Activated CD8-positive, alpha-beta T cell treated with anti-CD3 and anti-CD28 coated beads, Interleukin-2, amount 10 ng/mL, durations not matched to agents 7 days and 5 days (primary cell): ENCODE results near the gene GUCY1A2. TPM values are rescaled to one million over a fixed set of nuclear protein-coding genes. Genes with fewer than 3 reads are reported as not detected.

Experiments used
- ATAC-seq: fragments of 150-1000 bp; cut with Tn5 transposase; one replicate; pipeline ENCODE4 v1.10.0; 2021; ENCODE audit warnings: moderate library complexity
- CTCF ChIA-PET: fragments of 350-600 bp; sonication (Branson Sonifier 250); formaldehyde crosslinking; loops from one replicate; lab custom pipeline; 2021; ENCODE audit warnings: antibody characterized with exemption; lab: Charles Lee
- POLR2A ChIA-PET: fragments of 350-600 bp; sonication (Branson Sonifier 250); formaldehyde crosslinking; loops from one replicate; lab custom pipeline; 2021; ENCODE audit warnings: antibody characterized with exemption; lab: Charles Lee
- DNase-seq: peaks from one replicate; pipeline ENCODE4 v3.0.0-alpha.2; 2020
- H3K27ac Mint-ChIP-seq: one replicate; pipeline ENCODE4 v1.8.0; 2021; ENCODE audit warnings: mild to moderate bottlenecking, mixed read lengths
- H3K27me3 Mint-ChIP-seq: one replicate; pipeline ENCODE4 v1.8.0; 2021; ENCODE audit warnings: low read depth, mixed read lengths
- H3K36me3 Mint-ChIP-seq: one replicate; pipeline ENCODE4 v1.8.0; 2021; ENCODE audit warnings: low read depth, mixed read lengths
- H3K4me1 Mint-ChIP-seq: one replicate; pipeline ENCODE4 v1.8.0; 2021; ENCODE audit warnings: low read depth, mixed read lengths
- H3K4me3 Mint-ChIP-seq: one replicate; pipeline ENCODE4 v1.8.0; 2021; ENCODE audit warnings: mild to moderate bottlenecking, mixed read lengths
- H3K9me3 Mint-ChIP-seq: one replicate; pipeline ENCODE4 v1.8.0; 2022; ENCODE audit warnings: mixed read lengths; ENCODE audit not compliant: insufficient read depth
- total RNA-seq, 2 experiments: library from RNA; stranded (reverse); gene quantifications; one replicate each; pipeline ENCODE4 v1.2.3, GENCODE V29; 2021

The GUCY1A2 gene
- total RNA-seq, 2 experiments from 2014 or later, result not detected

DNA sequence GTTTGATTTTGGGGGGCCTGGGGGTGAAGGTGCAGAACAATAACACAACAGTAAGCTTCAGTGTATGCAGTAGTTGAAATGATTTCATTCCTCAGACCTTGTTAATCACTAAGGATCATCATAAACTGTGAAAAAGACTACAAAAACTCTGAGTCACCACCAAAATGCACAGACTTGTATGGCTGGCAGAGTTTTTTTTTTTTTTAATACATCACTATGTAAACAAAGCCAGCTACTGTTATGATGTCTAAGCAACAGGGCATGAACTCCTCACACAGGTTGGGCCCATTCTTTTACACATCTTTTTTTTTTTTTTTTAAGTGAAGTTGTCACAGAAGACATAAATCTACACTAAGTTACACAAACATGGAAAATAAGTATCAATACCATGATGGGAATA lies 311.9 kb downstream of the GUCY1A2 start:
- Mint-ChIP-seq H3K4me3 (no peak overlapping the region), H3K36me3 (no peaks in the 10 kb centered on the region)
- POLR2A ChIA-PET, result no interaction called here

DNA sequence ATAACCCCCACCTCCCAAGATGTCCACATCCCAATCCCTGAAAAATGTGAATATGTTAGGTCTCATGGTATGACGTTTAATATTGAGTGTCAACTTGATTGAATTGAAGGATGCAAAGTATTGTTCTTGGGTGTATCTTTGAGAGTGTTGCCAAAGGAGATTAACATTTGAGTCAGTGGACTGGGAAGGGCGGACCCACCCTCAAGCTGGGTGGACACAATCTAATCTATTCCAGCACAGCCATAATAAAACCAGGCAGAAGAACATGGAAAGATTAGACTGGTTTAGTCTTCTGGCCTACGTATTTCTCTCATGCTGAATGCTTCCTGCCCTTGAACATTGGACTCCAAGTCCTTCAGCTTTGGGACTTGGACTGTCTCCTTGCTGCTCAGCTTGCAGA lies 315.5 kb downstream of the GUCY1A2 start:
- no peaks in the 10 kb centered on the region for H3K4me1 Mint-ChIP-seq
- no peaks in the 10 kb centered on the region for H3K36me3 Mint-ChIP-seq
- CTCF ChIA-PET, result no interaction called here
- POLR2A ChIA-PET, result no interaction called here
- H3K4me3 Mint-ChIP-seq, result no peak overlapping the region
- H3K27me3 Mint-ChIP-seq, result no peaks in the 10 kb centered on the region
- H3K27ac Mint-ChIP-seq, result no peak overlapping the region
- no peak for DNase-seq
- no peak for ATAC-seq
- H3K9me3 Mint-ChIP-seq, result no peaks in the 10 kb centered on the region

More for the DNA sequence above, 311.9 kb downstream of the GUCY1A2 start:
- Mint-ChIP-seq H3K4me1 (no peaks in the 10 kb centered on the region), H3K27me3 (no peaks in the 10 kb centered on the region), H3K27ac (no peak overlapping the region), H3K9me3 (no peaks in the 10 kb centered on the region)
- CTCF ChIA-PET, result no interaction called here
- DNase-seq, result no peak
- no peak for ATAC-seq

DNA sequence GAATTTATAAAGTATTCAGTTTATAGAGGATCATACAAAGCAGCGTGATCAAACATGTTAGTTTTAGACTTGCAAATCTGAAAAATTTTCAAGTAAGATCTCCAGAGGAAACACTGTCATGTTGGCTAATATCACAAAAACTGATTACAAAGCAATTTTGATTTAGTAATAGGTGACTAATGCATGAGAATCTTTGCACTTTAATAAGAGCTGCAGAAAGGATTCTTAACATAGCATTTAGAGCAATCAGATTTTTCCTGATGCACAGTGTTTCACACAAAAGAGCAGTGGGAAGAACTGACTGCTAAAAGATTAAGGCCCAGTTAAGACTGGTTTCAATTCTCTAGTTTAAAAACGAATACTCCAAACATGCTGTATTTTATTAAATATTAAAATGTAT lies 321.2 kb downstream of the GUCY1A2 start:
- Mint-ChIP-seq H3K36me3 (no peaks in the 10 kb centered on the region), H3K4me3 (no peak overlapping the region), H3K4me1 (no peaks in the 10 kb centered on the region), H3K9me3 (no peaks in the 10 kb centered on the region), H3K27ac (no peak overlapping the region), H3K27me3 (no peaks in the 10 kb centered on the region)
- CTCF ChIA-PET, result no interaction called here
- no peak for ATAC-seq
- POLR2A ChIA-PET, result no interaction called here
- DNase-seq, result no peak

DNA sequence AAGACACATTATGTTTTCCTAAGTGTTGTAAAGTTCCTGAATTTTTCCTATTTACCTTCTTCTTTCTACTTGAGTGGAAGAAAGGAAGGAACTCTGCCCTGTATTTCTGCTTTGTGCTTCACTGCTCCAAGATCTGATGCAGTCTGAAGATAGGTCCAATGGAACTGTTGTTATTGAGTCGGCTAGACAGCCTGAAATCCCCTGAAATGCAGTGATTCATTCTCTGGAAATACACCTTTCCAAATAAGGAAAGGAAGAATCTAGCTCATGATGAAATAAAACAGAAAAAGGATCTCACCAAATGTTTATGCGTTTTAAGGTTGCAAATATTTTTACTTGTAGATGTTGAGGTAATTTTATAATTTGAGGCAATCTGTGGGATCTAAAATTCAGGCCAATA lies 322.8 kb downstream of the GUCY1A2 start:
- no peaks in the 10 kb centered on the region for H3K27me3 Mint-ChIP-seq
- H3K4me1 Mint-ChIP-seq, result no peaks in the 10 kb centered on the region
- ChIA-PET CTCF (no interaction called here), POLR2A (no interaction called here)
- no peak for ATAC-seq
- no peak overlapping the region for H3K27ac Mint-ChIP-seq
- H3K9me3 Mint-ChIP-seq, result no peaks in the 10 kb centered on the region
- DNase-seq, result no peak
- no peaks in the 10 kb centered on the region for H3K36me3 Mint-ChIP-seq
- H3K4me3 Mint-ChIP-seq, result no peak overlapping the region

DNA sequence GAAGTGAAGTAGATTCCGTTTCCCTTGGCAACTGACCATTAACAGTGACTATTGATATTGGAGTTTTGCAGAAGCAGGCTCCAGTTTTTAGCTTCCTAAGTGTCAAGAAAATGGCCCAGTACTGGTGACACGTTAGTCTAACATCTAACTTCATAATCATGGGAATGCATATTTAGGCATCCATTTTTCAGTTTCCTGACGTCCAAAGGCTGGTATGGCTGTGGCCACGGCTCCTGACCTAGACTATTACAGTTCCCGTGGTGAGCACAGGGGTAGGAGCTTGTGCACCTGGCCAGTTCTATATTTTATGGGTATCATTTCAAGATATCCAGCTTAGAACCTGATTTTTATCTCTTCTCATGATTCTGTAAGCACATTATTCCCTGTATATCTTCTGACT lies 323.8 kb downstream of the GUCY1A2 start:
- Mint-ChIP-seq H3K4me1 (no peaks in the 10 kb centered on the region), H3K9me3 (no peaks in the 10 kb centered on the region), H3K36me3 (no peaks in the 10 kb centered on the region), H3K4me3 (no peak overlapping the region), H3K27ac (no peak overlapping the region), H3K27me3 (no peaks in the 10 kb centered on the region)
- ATAC-seq, result no peak
- ChIA-PET CTCF (no interaction called here), POLR2A (no interaction called here)
- no peak for DNase-seq

DNA sequence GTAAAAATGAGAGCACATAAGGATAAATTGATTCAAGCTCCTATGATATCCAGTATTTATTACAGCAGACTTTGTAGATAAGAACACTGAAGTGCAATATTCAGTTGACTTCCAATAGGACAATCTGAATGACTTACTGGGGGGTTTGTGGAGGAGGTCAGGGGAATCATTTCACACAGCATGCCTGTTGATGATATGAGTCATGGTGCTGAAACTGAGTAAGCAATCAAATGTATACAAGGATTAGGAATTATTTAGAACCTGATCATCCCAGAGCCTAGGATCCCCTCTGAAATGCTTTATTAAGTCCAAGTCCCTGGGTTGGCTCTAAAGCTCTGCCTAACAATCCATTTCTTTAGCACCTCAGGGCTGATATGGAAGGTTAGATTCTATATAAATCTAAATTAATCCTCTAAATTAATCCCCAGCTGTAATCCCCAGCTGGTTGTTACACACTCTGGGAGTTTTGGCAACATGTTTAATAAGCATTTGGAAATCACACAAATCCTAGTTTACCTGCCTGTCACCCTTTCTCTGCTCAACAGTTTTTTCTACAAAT lies 326.4 kb downstream of the GUCY1A2 start:
- H3K27ac Mint-ChIP-seq, result no peak overlapping the region
- H3K4me3 Mint-ChIP-seq, result no peak overlapping the region
- ATAC-seq, result no peak
- no peaks in the 10 kb centered on the region for H3K36me3 Mint-ChIP-seq
- H3K9me3 Mint-ChIP-seq, result peaks cover 7% of the 10 kb centered on the region
- ChIA-PET CTCF (no interaction called here), POLR2A (no interaction called here)
- DNase-seq, result no peak
- no peaks in the 10 kb centered on the region for H3K27me3 Mint-ChIP-seq
- H3K4me1 Mint-ChIP-seq, result no peaks in the 10 kb centered on the region

DNA sequence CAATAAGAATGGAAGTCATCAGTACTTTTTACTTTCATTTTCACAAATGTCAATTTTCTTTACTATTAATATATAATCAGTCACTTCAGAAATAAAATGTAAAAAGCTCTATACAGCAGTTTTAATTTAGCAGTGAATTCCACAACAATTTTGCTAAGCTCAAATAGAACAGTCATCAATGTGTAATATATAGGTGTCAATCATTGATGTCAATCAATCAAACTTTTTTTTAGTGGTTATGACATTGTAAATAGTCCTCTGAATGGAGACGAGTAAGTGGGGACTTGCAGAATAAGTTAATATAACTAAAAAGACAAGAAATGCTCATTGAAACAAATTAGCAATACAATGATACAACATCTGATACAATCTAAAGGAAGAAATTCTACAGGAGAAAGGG lies 327.4 kb downstream of the GUCY1A2 start:
- Mint-ChIP-seq H3K9me3 (peaks cover 7% of the 10 kb centered on the region), H3K36me3 (no peaks in the 10 kb centered on the region), H3K4me3 (no peak overlapping the region), H3K27me3 (no peaks in the 10 kb centered on the region), H3K4me1 (no peaks in the 10 kb centered on the region), H3K27ac (no peak overlapping the region)
- POLR2A ChIA-PET, result no interaction called here
- DNase-seq, result no peak
- ATAC-seq, result no peak
- CTCF ChIA-PET, result no interaction called here

DNA sequence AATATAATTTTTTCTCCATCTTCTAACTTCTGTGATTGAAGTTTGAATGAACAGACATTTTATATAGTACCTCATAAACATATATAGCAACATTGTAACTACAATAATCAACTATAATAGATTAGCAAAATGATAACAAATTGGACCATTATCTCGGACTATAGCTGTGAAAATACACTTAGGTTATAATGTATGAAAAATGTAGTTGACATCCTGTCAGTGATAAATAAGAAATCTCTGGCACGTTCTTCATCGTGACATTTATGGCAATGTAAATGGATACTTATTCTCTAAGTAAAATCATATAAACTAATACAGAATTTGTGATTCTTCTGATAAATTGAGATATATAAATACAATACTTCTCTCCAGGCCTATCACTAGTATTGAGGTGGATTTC lies 333.3 kb downstream of the GUCY1A2 start:
- ATAC-seq, result no peak

GRCh38 chr11:106683435-106683834 lies 334.8 kb downstream of the GUCY1A2 start:
- POLR2A ChIA-PET, result no interaction called here
- Mint-ChIP-seq H3K4me1 (no peaks in the 10 kb centered on the region), H3K27ac (no peak overlapping the region), H3K9me3 (peaks cover 4% of the 10 kb centered on the region), H3K36me3 (no peaks in the 10 kb centered on the region), H3K27me3 (no peaks in the 10 kb centered on the region), H3K4me3 (no peak overlapping the region)
- DNase-seq (no peak), ATAC-seq (no peak)
- CTCF ChIA-PET, result no interaction called here

More for the DNA sequence above, 333.3 kb downstream of the GUCY1A2 start:
- peaks cover 7% of the 10 kb centered on the region for H3K9me3 Mint-ChIP-seq
- ChIA-PET CTCF (no interaction called here), POLR2A (no interaction called here)
- H3K4me1 Mint-ChIP-seq, result no peaks in the 10 kb centered on the region
- H3K4me3 Mint-ChIP-seq, result no peak overlapping the region
- no peaks in the 10 kb centered on the region for H3K27me3 Mint-ChIP-seq
- H3K27ac Mint-ChIP-seq, result no peak overlapping the region
- H3K36me3 Mint-ChIP-seq, result no peaks in the 10 kb centered on the region
- no peak for DNase-seq

- Mint-ChIP-seq H3K27me3 (no peaks in the 10 kb centered on the region), H3K36me3 (no peaks in the 10 kb centered on the region), H3K27ac (no peak overlapping the region), H3K4me1 (no peaks in the 10 kb centered on the region), H3K4me3 (no peak overlapping the region), H3K9me3 (no peaks in the 10 kb centered on the region)
- POLR2A ChIA-PET, result no interaction called here
- ATAC-seq (no peak), DNase-seq (no peak)
- CTCF ChIA-PET, result no interaction called here
Observed at GRCh38 chr11:106681435-106681834, 336.8 kb downstream of the GUCY1A2 start.

DNA sequence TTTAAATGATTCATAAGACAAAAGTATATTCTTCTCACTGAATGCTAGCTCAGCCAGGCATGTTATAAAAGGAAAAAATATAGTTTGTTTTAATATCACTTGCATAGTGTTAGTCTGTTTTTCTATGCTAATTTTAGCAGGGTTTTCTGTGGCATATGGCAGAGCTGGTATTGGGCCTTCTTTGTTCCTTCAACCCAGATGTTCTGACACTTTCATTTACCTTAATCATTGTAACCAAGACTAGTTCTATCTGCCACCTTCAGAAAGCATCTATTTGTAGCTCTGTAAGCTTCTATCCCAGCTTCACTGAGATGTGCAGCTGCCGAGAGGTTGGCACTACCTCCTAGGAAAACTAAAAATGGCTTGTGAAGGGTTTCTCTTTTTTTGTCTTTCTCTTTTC lies 338.7 kb downstream of the GUCY1A2 start:
- Mint-ChIP-seq H3K36me3 (no peaks in the 10 kb centered on the region), H3K4me3 (no peak overlapping the region), H3K27me3 (no peaks in the 10 kb centered on the region), H3K27ac (no peak overlapping the region), H3K9me3 (no peaks in the 10 kb centered on the region), H3K4me1 (no peaks in the 10 kb centered on the region)
- POLR2A ChIA-PET, result no interaction called here
- DNase-seq, result no peak
- CTCF ChIA-PET, result no interaction called here
- ATAC-seq, result no peak

GRCh38 chr11:106679181-106679580 lies 339.1 kb downstream of the GUCY1A2 start:
- H3K9me3 Mint-ChIP-seq, result no peaks in the 10 kb centered on the region
- ATAC-seq, result no peak
- POLR2A ChIA-PET, result no interaction called here
- H3K4me3 Mint-ChIP-seq, result no peak overlapping the region
- no peaks in the 10 kb centered on the region for H3K4me1 Mint-ChIP-seq
- DNase-seq, result no peak
- no peak overlapping the region for H3K27ac Mint-ChIP-seq
- H3K36me3 Mint-ChIP-seq, result no peaks in the 10 kb centered on the region
- CTCF ChIA-PET, result no interaction called here
- H3K27me3 Mint-ChIP-seq, result no peaks in the 10 kb centered on the region

GRCh38 chr11:106670069-106670468 lies 348.2 kb downstream of the GUCY1A2 start:
- ChIA-PET CTCF (no interaction called here), POLR2A (no interaction called here)
- no peak overlapping the region for H3K4me3 Mint-ChIP-seq
- no peak for ATAC-seq
- H3K36me3 Mint-ChIP-seq, result no peaks in the 10 kb centered on the region
- no peak overlapping the region for H3K27ac Mint-ChIP-seq
- H3K27me3 Mint-ChIP-seq, result no peaks in the 10 kb centered on the region
- no peak for DNase-seq
- H3K4me1 Mint-ChIP-seq, result no peaks in the 10 kb centered on the region
- peaks cover 2% of the 10 kb centered on the region for H3K9me3 Mint-ChIP-seq
